Peyer's patch (tissue), 4 donors: Measurements from ENCODE around the gene POU6F2. TPM values are rescaled to one million over a fixed set of nuclear protein-coding genes. Genes with fewer than 3 reads are reported as not detected.
"Not testable (repeated sequence)": the region's sequence is repeated elsewhere in the genome, so short reads cannot be mapped to it uniquely, and the experiment has no call there.

Experiments
- DNase-seq, 3 donors: peaks; one replicate each; pipeline ENCODE4 v3.0.0-alpha.2; 2017 to 2019
- H3K27ac ChIP-seq, 4 donors: fragments of 200-600 bp; sonication (generic); one replicate each; pipeline ENCODE4 v1.5.1; 2016 to 2019
- H3K27me3 ChIP-seq, 2 donors: fragments of 200-600 bp; sonication (generic); one replicate each; pipeline ENCODE4 v1.5.1; 2019
- H3K36me3 ChIP-seq, 3 donors: fragments of 200-600 bp; sonication (generic); one replicate each; pipeline ENCODE4 v1.5.1; 2016 to 2019
- H3K4me1 ChIP-seq, 4 donors: fragments of 200-600 bp; sonication (generic); one replicate each; pipeline ENCODE4 v1.5.1; 2016 to 2019
- H3K4me3 ChIP-seq, 4 donors: fragments of 200-600 bp; sonication (generic); 1 replicate in 3 of 4; 2 replicates in 1 of 4; pipeline ENCODE4 v1.5.1; 2016 to 2019; ENCODE audit warnings: mild to moderate bottlenecking in 1 of 4
- H3K9me3 ChIP-seq, 4 donors: fragments of 200-600 bp; sonication (generic); one replicate each; pipeline ENCODE4 v1.5.1; 2016 to 2019; ENCODE audit warnings: mild to moderate bottlenecking in 1 of 4
- CTCF ChIP-seq, 6 experiments: fragments of 450-650 bp in 4 of 6; fragments of 200-600 bp in 2 of 6; sonication (generic) in 1 of 6; IDR thresholded peaks; one replicate each; pipeline ENCODE4 v1.5.1; 2017 to 2019; ENCODE audit warnings: antibody characterized with exemption in 6 of 6, mild to moderate bottlenecking in 3 of 6, moderate library complexity in 1 of 6
- POLR2A ChIP-seq, 2 donors: fragments of 450-650 bp; IDR thresholded peaks; one replicate each; pipeline ENCODE4 v1.5.1; 2017; ENCODE audit warnings: antibody characterized with exemption in 2 of 2, mild to moderate bottlenecking in 2 of 2, moderate library complexity in 2 of 2
- total RNA-seq, 4 donors: library from RNA; depleted of rRNA; stranded (reverse); fragments of >200 nt; gene quantifications; one replicate each; pipeline ENCODE4 v1.1.0, GENCODE V29; 2016

The POU6F2 gene
- total RNA-seq, 4 donors from 2014 or later, result 0.80 to 1.3 (median 1.2) TPM; not detected in 1

- H3K36me3 ChIP-seq, result no peaks in the 10 kb centered on the region
- no peaks in the 10 kb centered on the region for H3K4me1 ChIP-seq
- H3K4me3 ChIP-seq, result no peak overlapping the region
- TF ChIP-seq CTCF (IDR thresholded peaks at IDR 0.05), result no peak
- no peak for TF ChIP-seq POLR2A (IDR thresholded peaks at IDR 0.05)
- H3K27me3 ChIP-seq, result no peaks in the 10 kb centered on the region
- no peaks in the 10 kb centered on the region for H3K9me3 ChIP-seq
- no peak overlapping the region for H3K27ac ChIP-seq
- no peak for DNase-seq
Observed at GRCh38 chr7:39186131-39186530, 208.4 kb downstream of the POU6F2 start.

- no peak for TF ChIP-seq CTCF (IDR thresholded peaks at IDR 0.05)
- no peak for TF ChIP-seq POLR2A (IDR thresholded peaks at IDR 0.05)
- Histone ChIP-seq H3K9me3 (no peaks in the 10 kb centered on the region), H3K27me3 (no peaks in the 10 kb centered on the region), H3K36me3 (no peaks in the 10 kb centered on the region), H3K4me1 (no peaks in the 10 kb centered on the region), H3K4me3 (no peak overlapping the region), H3K27ac (no peak overlapping the region)
- no peak for DNase-seq
Observed at GRCh38 chr7:39186671-39187070, 209.0 kb downstream of the POU6F2 start.

GRCh38 chr7:39187130-39187529, 209.4 kb downstream of the POU6F2 start:
- no peaks in the 10 kb centered on the region for H3K9me3 ChIP-seq
- no peak for TF ChIP-seq CTCF (IDR thresholded peaks at IDR 0.05)
- TF ChIP-seq POLR2A (IDR thresholded peaks at IDR 0.05), result no peak
- no peaks in the 10 kb centered on the region for H3K27me3 ChIP-seq
- no peaks in the 10 kb centered on the region for H3K4me1 ChIP-seq
- no peak for DNase-seq
- no peak overlapping the region for H3K4me3 ChIP-seq
- no peaks in the 10 kb centered on the region for H3K36me3 ChIP-seq
- H3K27ac ChIP-seq, result no peak overlapping the region

GRCh38 chr7:39192476-39192875, 214.8 kb downstream of the POU6F2 start:
- Histone ChIP-seq H3K9me3 (no peaks in the 10 kb centered on the region), H3K27ac (no peak overlapping the region), H3K4me1 (no peaks in the 10 kb centered on the region), H3K27me3 (no peaks in the 10 kb centered on the region), H3K36me3 (no peaks in the 10 kb centered on the region), H3K4me3 (no peak overlapping the region)
- no peak for DNase-seq
- TF ChIP-seq POLR2A (IDR thresholded peaks at IDR 0.05) (no peak), CTCF (IDR thresholded peaks at IDR 0.05) (no peak)

- not testable (repeated sequence) for H3K4me3 ChIP-seq, H3K4me1 ChIP-seq, DNase-seq, H3K27me3 ChIP-seq, H3K36me3 ChIP-seq, H3K27ac ChIP-seq, H3K9me3 ChIP-seq
Observed at GRCh38 chr7:39194388-39194787, 216.7 kb downstream of the POU6F2 start.

GRCh38 chr7:39195967-39196366, 218.3 kb downstream of the POU6F2 start:
- no peak for TF ChIP-seq POLR2A (IDR thresholded peaks at IDR 0.05)
- Histone ChIP-seq H3K36me3 (no peaks in the 10 kb centered on the region), H3K27ac (no peak overlapping the region), H3K4me1 (no peaks in the 10 kb centered on the region), H3K27me3 (no peaks in the 10 kb centered on the region), H3K9me3 (no peaks in the 10 kb centered on the region), H3K4me3 (no peak overlapping the region)
- DNase-seq, result no peak

GRCh38 chr7:39197831-39198230, 220.1 kb downstream of the POU6F2 start:
- no peak for DNase-seq
- H3K27ac ChIP-seq, result no peak overlapping the region
- no peak overlapping the region for H3K4me3 ChIP-seq
- no peaks in the 10 kb centered on the region for H3K36me3 ChIP-seq
- H3K27me3 ChIP-seq, result no peaks in the 10 kb centered on the region
- H3K4me1 ChIP-seq, result no peaks in the 10 kb centered on the region
- no peak for TF ChIP-seq POLR2A (IDR thresholded peaks at IDR 0.05)
- TF ChIP-seq CTCF (IDR thresholded peaks at IDR 0.05), result no peak
- H3K9me3 ChIP-seq, result no peaks in the 10 kb centered on the region
